HS-5 (cell line): ENCODE results near the gene EPHB2.
"Not testable (repeated sequence)": the region's sequence is repeated elsewhere in the genome, so short reads cannot be mapped to it uniquely, and the experiment has no call there.

Experiments
- DNase-seq: peaks from one replicate; pipeline ENCODE4 v3.0.0-alpha.2; 2012; ENCODE audit warnings: low read depth

The EPHB2 gene

DNA sequence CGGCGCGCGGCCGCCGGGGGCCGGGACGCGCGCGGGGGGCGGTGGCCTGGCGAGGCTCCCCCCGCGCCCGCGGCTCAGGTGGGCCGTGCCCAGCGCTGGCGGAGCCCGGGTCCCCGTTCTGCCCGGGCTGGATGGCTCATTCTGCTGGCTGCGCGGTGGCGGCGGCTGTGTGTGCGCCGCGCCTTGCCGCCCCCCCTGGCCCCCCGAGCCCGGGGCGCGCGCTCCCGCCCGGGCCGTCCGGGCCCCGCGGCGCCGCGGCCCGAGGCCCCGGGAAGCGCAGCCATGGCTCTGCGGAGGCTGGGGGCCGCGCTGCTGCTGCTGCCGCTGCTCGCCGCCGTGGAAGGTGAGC is at the start of gene EPHB2:
EPHB2 (plus strand) TSS at position 139 of the 349 bp plus-strand sequence; CDS start at position 283, 144 bp downstream.
- no peak for DNase-seq

DNA sequence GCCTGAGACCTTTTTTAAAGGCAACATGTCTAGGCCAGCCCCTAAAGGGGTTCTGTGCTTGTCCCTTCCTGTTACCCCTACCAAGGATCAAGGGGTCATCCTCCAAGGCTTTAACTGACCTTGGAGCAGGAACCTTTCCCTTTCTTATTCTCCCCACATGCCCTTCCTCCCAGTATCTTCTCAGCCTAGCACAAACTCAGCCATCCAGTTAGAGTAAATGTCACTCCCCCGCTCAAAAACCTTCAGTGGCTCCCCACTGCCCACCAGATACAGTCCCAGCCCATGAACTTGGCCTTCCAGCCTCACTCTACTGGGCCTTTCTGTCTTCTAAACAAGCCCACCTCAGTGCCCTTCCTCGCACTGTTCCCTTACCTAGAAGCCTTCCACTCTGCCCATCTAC is 48.8 kb upstream of the EPHB2 start:
- no peak for DNase-seq

DNA sequence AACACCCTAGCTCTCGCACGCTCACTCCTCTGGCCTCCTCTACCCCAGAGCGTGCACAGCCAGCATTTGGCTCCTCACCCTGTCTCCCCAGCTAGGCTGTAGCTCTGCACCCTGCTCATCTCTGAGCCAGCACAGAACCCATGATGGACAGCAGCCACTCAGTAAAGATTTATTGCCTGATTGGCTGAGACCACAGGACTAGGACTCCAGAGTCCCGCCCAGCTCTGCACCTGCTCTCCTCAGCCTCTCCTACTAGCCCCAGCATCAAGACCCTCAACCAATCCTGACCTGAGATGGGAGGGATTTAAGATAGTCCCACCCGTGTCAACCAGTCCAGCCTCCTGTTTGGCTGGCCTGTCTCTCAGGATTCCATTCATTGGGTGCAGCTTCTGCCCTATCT is 48.3 kb upstream of the EPHB2 start:
- DNase-seq, result no peak

DNA sequence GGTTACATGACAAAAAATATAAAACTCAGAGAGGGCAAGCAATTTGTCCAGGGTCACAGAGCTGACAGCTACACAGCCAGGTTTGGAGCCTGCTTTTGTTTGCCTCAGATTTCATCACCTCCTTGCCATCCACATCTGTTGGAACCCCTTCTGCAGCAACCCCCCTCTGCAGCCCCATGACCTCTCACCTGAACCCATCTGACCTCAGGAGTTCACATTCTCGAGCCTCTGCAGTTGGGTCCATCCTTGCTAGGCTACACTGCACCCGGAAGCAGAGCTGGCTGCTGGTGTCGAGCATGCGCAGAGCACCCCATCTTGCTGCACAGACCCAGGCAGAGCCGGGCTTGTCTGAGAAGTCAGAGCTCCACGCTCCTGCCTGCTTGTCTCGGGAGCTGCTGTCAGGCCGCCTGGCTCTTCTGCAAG is 47.6 kb upstream of the EPHB2 start:
- no peak for DNase-seq

DNA sequence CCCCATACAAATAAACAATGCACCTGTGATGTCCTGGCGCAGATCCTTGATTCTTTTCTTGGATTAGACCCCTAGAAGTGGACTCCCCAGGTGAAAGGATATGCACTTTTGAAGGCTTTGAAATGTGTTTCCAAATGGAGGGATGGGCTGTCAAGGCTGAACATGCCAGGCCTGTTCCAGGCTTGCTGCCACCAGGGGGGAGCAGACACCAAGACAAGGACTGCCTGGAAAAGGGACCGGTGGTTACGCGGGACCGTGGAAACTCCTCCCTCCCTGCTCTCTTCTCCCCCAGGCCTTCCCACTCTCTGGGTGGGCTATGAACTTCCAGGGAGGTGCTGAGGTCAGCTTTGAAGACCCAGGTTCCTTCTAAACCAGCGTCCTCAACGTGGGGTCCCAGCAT is 44.9 kb upstream of the EPHB2 start:
- no peak for DNase-seq

DNA sequence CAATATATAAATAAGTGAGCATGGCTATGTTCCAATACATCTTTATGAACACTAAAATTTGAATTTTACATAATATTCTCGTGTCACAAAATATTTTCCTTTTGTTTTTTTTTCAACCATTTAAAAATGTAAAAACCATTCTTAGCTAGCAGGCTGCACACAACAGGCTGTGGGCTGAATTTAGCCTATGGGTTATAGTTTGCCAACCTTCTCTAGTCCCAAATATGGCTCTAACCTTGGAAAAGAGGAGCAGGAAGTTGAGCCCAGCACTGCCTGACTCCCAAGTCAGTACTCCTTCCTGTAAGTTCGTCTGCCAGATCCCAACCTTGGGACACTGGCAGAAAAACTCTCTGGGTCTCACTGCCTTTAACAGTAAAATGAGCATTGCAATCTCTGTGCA is 44.2 kb upstream of the EPHB2 start:
- no peak for DNase-seq

DNA sequence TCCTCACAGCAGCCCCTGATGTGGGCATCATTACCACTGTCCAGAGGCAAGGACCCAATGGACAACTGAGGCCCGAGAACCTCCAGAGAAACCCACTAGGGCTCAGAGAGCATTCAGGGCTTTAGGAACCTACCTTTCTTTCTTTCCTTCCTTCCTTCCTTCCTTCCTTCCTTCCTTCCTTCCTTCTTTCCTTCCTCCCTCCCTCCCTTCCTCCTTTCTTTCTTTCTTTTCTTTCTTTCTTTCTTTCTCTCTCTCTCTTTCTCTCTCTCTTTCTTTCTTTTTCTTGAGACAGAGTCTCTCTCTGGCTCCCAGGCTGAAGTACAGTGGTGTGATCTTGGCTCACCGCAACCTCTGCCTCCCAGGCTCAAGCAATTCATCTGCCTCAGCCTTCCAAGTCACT is 41.8 kb upstream of the EPHB2 start:
- not testable (repeated sequence) for DNase-seq

DNA sequence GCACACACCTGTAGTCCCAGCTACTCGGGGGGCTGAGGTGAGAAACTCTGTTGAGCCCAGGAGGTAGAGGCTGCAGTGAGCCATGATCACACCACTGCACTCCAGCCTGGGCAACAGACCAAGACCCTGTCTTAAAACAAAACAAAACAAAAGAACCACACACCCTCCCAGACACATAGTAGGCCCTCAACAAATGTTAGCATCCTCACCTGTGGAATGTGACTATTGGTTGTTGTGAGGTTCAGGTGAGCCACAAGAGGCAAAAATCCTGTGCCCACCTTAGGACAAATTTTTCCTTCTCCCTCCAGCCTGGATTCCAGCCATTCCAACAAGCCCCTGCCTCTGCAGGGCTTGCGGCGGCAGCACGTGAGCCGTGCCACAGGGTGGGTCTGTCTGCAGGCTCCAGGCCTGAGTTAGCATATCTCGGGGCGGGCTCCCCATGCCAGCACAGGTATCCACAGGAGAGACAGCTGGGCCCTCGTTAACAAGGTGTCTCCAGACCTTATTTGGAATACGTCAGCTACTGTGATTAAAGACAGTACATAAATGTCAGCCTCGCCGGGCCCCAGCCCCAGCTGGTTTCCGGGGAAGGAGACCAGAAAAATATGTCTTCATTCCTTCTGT is 40.2 kb upstream of the EPHB2 start:
- no peak for DNase-seq

DNA sequence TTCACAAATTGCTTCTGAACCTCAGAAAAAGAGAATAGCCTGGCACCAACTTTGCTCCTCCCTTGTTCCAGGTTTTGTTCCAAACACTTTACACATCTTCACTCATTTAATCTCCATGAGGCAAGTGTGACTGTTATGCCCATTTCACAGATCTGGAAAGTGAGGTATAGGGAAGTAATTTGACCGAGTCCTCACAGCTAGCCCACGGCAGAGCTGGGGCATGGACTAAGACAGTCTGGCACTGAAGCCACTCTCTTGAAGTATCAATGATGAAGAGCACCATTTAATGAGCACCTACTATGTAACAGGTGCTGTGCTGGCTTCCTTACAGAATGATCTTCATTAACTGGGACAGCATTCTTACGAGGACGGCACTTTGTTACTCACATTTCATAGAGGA is 38.6 kb upstream of the EPHB2 start:
- DNase-seq, result no peak

DNA sequence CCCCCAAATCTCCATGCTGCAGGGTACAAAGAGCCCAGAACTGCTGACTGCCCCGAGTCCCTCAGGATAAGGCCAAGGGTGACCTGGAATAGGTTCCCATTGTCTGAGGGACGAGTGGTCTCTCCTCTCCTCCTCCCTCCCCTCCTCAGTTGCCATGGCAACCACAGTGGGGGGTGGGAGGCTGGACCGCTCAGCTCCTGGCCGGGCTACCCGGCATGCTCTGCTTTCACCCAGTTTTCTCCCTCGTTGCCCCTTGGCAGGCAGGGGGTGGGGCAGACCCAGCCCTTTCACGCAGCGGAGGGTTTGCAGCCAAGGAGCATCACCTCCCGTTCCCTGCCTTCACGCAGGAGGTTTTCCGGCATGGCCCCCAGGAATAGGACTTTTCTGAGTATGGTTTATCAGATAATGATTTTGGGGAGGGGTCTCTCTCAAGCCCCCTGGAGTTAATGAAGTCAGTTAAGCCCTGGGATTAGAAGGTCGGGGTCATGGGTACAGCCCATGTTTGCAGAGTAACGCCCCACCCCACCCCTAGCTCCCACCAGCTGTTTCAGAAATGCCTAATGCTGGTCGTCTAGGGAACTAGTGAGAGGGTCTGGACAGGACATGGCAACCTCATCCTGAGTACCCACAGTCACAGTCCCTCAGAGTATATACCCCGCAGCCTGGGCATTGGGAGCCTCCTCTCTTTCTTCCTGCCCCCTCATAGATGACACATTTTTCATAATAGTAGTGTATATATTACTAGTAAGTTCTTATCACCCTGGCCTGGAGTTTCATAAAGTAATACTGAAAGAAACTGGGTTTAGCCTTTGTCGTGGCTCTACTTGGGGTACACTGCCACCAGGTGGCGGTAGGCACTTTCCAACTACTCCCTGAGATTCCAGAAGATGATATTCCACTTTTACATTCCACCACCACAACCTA is 36.9 kb upstream of the EPHB2 start:
- peak; percentile 38 for DNase-seq

DNA sequence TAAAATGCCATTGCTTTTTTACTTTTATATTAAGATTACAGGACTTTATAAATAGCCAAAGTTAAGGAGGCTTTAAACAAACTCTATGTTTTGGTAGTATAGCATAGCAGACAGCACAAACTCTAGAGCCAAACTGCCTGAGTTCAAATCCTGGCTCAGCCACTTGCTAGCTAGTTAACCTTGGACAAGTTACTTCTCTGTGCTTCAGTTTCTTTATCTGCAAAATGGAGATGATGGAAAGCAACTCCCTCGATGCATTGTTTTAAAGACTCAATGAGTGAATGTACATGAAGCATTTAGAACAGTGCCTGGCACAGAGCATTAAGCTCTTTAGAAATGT is 36.3 kb upstream of the EPHB2 start:
- DNase-seq, result no peak

DNA sequence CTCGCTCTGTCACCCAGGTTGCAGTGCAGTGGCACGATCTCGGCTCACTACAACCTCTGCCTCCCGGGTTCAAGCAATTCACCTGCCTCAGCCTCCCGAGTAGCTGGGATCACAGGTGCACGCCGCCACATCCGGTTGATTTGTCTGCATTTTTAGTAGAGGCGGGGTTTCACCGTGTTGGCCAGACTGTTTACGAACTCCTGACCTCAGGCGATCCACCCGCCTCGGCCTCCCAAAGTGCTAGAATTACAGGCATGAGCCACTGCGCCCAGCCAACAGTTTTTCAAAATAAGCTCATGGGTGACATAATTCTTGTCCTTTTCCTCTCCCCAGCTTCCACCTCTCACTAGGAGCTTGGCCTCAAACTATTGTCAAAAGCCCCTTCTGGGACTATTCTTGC is 34.5 kb upstream of the EPHB2 start:
- DNase-seq, result not testable (repeated sequence)

DNA sequence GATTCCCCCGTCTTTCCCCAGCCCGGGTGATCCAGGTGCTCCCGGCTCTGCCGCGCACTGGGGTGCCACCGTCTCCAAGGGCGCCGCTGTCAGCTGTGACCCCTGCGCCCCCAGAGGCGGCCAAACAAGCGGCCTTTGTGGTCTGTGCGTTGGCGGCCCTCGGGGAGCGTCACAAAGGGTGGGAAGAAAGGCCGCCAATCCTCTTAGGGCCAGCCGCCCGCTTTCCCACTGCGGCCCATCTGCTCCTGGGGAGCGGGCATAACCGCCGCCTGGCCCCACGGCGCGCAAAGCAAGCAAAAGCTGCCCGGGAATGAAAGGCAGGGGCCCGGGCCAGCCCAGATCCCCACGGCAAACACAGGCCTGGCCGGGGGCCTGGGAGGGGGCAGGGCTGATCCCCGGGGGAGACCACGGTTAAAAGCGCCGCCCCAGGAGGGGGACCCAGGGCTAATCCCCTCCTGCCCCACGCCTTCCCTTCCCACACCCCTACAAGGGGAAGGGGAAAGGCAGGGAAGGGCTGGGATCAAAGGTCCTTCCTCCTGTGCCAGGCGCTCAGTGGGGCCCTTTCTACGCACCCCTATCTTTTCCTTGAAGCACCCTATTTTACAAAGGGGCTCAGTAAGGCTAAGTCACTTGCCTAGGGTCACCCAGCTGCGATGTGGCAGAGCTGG is 33.6 kb upstream of the EPHB2 start:
- no peak for DNase-seq

DNA sequence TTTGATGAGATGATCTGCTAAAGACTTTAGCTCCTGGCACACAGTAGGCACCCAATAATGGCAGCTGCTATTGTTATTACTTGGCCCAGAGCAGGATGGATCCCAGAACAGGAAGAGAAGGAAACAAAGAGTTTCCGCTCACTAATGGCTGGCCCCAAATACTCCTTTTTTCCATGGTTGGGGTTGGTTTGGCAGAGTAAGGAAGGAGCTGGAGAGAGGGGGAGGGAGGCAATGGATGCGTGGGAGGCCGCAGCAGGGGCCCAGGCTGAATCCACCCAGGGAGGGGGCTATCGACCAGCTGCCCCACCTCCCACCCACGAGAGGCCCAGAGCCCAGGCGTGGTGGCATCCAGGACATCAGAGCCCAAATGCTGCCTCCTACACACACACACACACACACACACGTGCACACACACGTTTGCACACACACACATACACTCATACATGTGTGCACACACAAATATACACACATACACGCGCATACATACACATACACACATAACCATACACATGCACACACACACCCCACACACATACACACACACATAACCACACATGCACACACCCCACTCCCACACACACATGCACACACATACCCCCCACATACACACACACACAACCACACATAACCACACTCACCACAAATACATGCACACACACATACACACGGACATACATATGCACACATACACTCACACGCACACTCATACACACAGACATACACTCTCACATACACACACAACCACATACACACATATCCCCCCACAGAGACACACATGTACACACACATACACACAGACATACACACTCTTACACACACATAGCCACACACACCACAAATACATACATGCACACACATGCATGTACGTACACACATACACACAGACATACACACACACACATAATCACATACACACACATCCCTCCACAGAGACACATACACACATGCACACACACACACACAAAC is 32.4 kb upstream of the EPHB2 start:
- DNase-seq, result no peak

DNA sequence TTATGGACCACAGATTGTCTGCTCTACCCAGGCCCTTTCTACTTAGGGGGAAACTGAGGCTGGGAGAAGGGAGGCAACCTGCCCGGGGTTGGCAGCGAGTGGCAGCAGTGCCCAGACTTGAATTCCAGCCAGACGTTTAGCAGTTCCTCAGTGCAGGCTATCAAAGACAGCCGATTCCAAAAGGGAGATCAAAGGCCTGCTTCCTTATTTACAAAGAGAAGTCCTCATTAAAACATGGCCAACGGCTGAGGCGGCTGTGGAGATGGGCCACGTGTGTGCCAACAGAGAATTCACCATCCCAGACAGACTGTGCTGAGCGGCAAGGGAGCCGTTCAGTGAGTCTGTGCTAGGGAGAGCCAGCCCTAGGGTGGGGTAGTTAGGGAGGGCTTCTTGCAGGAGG is 29.9 kb upstream of the EPHB2 start:
- DNase-seq, result no peak

DNA sequence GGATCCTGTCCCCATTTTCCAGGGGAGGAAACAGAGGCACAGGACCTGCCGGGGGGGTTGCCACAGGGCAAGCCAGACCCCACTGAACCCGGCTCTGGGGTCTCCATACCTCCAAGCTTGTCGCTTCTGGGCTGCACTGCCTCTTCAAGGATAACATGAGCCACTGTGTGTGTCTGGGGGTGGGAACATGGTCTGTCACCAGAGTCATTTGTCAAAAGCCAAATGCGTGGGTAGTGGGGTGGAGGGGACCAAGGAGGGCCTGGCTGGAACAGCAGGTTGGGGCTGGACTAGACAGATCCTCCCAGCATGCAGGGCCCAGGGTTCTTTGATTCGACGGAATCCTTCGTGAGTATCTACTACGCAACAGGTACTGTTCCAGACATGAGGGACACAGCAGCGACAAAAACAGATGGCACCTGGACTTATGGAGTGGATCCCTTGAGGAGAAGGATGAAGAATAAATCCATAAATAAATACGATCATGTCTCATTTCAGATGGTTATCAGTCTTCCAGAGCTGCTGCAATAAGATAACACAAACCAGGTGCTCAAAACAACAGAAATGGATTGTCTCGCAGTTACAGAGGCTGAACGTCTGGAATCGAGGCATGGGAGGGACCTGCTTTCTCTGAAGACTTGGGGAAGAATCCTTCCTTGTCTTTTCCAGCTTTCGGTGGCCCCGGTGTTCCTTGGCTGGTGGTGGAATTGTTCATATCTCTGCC is 28.9 kb upstream of the EPHB2 start:
- no peak for DNase-seq

DNA sequence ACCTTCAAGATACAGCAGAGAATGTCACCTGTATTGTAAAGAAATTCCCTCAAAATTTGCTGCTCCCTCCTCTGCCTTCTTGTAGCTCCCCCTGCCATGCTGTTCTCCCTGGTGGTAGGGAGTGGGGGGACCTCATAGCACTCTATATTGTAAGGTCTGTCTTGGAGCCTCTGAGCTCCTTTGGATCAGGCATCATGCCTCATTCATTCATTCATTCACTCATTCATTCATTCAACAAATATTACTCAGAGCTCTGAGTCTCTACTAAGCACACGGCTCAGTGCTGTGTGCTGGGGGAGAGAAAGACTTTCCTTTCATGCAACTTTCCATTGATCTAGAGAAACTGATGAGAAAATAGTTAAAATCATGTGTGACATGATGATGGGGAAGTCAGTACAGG is 27.1 kb upstream of the EPHB2 start:
- no peak for DNase-seq

DNA sequence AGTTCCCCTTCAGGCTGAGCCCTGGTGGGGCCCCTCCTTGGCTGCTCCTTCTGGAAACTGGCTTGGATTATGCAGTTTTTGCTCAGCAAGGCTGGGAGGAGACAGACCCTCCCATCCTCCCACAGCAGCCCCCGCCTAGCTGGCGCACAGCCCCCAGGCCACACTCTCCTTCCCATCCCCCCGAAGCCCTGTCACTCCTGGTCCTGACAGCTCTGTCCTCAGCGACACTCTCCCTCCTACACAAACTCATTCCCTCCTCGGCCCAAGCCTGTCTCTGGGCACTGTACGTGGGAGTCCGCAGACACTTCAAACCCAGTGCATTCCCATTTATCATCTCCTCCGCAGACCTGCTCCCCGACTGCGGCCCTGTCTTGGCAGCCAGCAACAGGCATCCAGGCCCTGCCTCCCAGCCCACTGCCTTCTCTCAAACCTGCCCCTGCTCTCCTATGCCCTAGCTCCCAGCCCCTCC is 25.0 kb upstream of the EPHB2 start:
- DNase-seq, result no peak

DNA sequence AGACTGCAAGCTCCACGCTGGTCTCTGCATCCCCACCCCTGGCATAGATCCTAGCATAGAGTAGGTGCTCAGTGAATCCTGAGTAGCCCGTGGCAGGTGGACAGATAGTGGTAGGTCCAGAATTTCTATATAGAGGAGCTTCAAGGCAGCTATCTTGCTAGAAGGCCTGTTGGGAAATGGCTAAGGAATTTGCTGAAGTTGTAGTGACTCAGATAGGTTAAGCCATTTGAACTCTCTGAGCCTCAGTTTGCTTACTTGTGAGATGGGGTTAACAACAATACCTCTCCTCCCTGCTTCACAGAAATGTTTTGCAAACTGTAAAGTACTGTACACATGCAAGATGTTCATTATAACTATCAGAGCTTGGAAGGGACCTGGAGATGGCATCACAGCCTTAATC is 23.4 kb upstream of the EPHB2 start:
- no peak for DNase-seq

DNA sequence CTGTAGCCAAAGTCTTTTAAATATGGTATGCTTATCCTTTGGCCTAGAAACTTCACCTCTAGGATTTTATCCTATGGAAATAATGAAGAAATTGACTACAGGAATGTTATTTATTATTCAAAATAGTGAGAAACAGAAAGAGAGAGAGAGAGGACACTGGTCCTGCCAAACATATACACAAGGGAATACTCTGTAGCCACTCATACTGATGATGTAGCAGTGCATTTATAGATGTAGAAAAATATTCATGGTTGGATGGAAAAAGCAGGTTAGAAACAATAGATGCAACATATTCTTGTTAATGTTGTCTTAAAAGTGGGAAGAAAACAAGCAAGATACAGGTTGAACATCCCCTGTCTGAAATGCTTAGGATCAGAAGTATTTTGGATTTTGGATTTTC is 22.2 kb upstream of the EPHB2 start:
- DNase-seq, result no peak

DNA sequence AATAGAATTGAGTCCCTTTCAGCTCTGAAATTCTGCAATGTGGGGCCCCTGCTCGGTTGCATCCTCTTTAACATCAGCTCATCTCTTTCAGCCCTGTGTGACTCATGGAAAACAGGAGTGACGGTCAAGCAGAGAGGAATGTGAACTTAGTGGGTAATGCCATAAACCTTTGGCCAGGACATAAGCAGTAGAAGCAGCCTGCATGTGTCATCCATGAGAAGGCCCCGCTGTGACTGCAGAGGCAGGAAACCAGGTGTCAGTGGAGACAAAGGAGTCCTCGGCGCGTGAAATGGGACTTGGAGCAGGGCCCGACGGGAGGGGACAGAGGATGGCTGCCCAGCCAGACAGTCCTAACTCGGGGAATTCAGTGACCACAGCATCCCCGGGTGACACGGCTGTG is 21.1 kb upstream of the EPHB2 start:
- DNase-seq, result peak; percentile 91
